HG03025 (cell line): ENCODE results near the gene PCLO.
A peak's percentile ranks its signal among the peaks of the same experiment; 100 is the strongest.

Experiments used
- ATAC-seq: cut with Tn5 transposase; IDR thresholded peaks from one replicate; pipeline ENCODE4 v1.9.1; 2021; ENCODE audit warnings: mild to moderate bottlenecking, moderate library complexity; ENCODE audit not compliant: unreplicated experiment, low FRiP score

PCLO gene

GRCh38 chr7:83162402-83163256, at the start of gene PCLO:
PCLO (minus strand) TSS chr7:83162884; CDS start chr7:83162592, 292 bp downstream.
- peak; percentile 91 for ATAC-seq

GRCh38 chr7:83211685-83212084, 49.0 kb upstream of the PCLO start:
- ATAC-seq, result no peak

GRCh38 chr7:83210479-83210878, 47.8 kb upstream of the PCLO start:
- ATAC-seq, result no peak

GRCh38 chr7:83204715-83205114, 42.0 kb upstream of the PCLO start:
- no peak for ATAC-seq

- ATAC-seq, result no peak
Measured at GRCh38 chr7:83201355-83201754, 38.7 kb upstream of the PCLO start.

- ATAC-seq, result no peak
Measured at GRCh38 chr7:83190659-83191389, 28.1 kb upstream of the PCLO start.

- ATAC-seq, result no peak
Measured at GRCh38 chr7:83178796-83179195, 16.1 kb upstream of the PCLO start.

GRCh38 chr7:83178066-83178465, 15.4 kb upstream of the PCLO start:
- no peak for ATAC-seq

GRCh38 chr7:83173664-83174063, 11.0 kb upstream of the PCLO start:
- no peak for ATAC-seq

- no peak for ATAC-seq
Measured at GRCh38 chr7:83166781-83167180, 4.1 kb upstream of the PCLO start.

GRCh38 chr7:83161899-83162401, 734 bp downstream of the PCLO start:
- peak; percentile 14 for ATAC-seq

GRCh38 chr7:83161186-83161585, 1.5 kb downstream of the PCLO start:
- no peak for ATAC-seq

- ATAC-seq, result no peak
Measured at GRCh38 chr7:83159731-83160130, 3.0 kb downstream of the PCLO start.

- no peak for ATAC-seq
Measured at GRCh38 chr7:83156006-83156405, 6.7 kb downstream of the PCLO start.

- ATAC-seq, result no peak
Measured at GRCh38 chr7:83155407-83155806, 7.3 kb downstream of the PCLO start.

- ATAC-seq, result no peak
Measured at GRCh38 chr7:83153419-83153818, 9.3 kb downstream of the PCLO start.

- no peak for ATAC-seq
Measured at GRCh38 chr7:83150310-83150709, 12.4 kb downstream of the PCLO start.

GRCh38 chr7:83149466-83149865, 13.2 kb downstream of the PCLO start:
- ATAC-seq, result no peak

- no peak for ATAC-seq
Measured at GRCh38 chr7:83148776-83149175, 13.9 kb downstream of the PCLO start.

GRCh38 chr7:83143107-83143506, 19.6 kb downstream of the PCLO start:
- no peak for ATAC-seq

GRCh38 chr7:83142365-83142764, 20.3 kb downstream of the PCLO start:
- no peak for ATAC-seq

GRCh38 chr7:83141927-83142326, 20.8 kb downstream of the PCLO start:
- no peak for ATAC-seq
